Muscle layer of colon (tissue), 2 donors: ENCODE results near the gene LIN7A.
"Not testable (repeated sequence)": the region's sequence is repeated elsewhere in the genome, so short reads cannot be mapped to it uniquely, and the experiment has no call there.

ENCODE experiments used
- H3K27ac ChIP-seq: one replicate; pipeline ENCODE4 v1.7.0; 2013; ENCODE audit warnings: low read depth, mild to moderate bottlenecking, low read length, moderate library complexity
- H3K27me3 ChIP-seq, 2 donors: one replicate each; pipeline ENCODE4 v1.7.0; 2013; ENCODE audit warnings: low read length in 2 of 2, mild to moderate bottlenecking in 2 of 2; ENCODE audit not compliant: insufficient read depth in 2 of 2, control insufficient read depth in 1 of 2
- H3K36me3 ChIP-seq: one replicate; pipeline ENCODE4 v1.7.0; 2013; ENCODE audit warnings: mild to moderate bottlenecking, low read length; ENCODE audit not compliant: insufficient read depth
- H3K4me1 ChIP-seq: one replicate; pipeline ENCODE4 v1.7.0; 2013; ENCODE audit warnings: mild to moderate bottlenecking, low read length; ENCODE audit not compliant: insufficient read depth
- H3K4me3 ChIP-seq, 2 donors: one replicate each; pipeline ENCODE4 v1.7.0; 2013; ENCODE audit warnings: low read length in 2 of 2, low read depth in 1 of 2, mild to moderate bottlenecking in 1 of 2, moderate library complexity in 1 of 2
- H3K9ac ChIP-seq: one replicate; pipeline ENCODE4 v1.7.0; 2013; ENCODE audit warnings: low read length
- H3K9me3 ChIP-seq: one replicate; pipeline ENCODE4 v1.7.0; 2013; ENCODE audit warnings: mild to moderate bottlenecking, low read length
- donor health status: abdominal sarcoma.
- donor health status: Adenocarcinoma of cecum.

The LIN7A gene

DNA sequence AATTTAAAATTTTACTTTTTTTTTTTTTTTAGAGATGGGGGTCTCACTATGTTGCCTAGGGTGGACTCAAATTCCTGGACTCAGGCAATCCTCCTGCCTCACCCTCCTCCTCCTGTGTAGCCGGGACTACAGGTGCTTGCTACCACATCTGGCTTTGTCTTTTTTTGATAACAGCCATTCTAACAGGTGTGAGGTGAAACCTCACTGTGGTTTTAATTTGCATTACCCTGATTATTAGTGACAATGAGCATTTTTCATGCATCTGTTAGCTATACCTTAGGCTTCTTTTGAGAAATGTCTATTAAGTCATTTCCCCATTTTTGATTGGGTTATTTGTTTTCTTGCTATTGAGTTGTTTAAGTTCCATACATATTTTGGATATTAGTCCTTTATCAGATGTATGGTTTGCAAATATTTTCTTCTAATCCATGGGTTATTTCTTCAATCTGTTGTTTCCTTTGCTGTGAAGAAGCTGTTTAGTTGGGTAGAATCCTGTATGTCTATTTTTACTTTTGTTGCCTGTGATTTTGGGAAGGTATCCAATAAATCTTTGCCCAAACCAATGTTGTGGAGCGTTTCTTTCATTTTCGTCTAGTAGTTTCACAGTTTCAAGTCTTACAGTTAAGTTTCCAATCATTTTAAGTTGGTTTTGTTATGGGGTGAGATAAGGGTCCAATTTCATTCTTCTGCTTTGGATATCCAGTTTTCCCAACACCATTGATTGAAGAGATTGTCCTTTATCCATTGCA is 134.9 kb downstream of the LIN7A start:
- no peaks in the 10 kb centered on the region for H3K36me3 ChIP-seq
- no peak overlapping the region for H3K27ac ChIP-seq
- no peaks in the 10 kb centered on the region for H3K27me3 ChIP-seq
- H3K4me3 ChIP-seq, result no peak overlapping the region
- no peak overlapping the region for H3K9ac ChIP-seq
- no peaks in the 10 kb centered on the region for H3K4me1 ChIP-seq
- no peaks in the 10 kb centered on the region for H3K9me3 ChIP-seq

DNA sequence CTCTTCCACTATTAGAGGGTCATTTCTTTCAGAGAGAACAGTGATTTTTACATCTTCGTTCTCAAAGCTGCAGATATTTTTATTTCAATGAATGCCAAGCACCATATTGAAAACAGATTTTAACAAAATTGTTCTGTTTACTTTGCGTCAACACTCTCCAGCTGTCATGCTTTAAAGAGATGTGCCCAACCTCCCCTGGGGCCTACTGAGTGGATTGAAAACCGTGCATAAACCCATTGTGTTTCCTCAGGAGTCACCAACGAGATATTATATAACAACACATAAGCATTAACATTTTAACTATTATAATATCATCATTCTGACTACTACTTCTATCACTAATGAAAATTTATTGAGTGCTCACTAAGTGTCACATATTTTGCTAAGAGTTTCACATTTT is 139.5 kb downstream of the LIN7A start:
- no peak overlapping the region for H3K9ac ChIP-seq
- no peak overlapping the region for H3K27ac ChIP-seq
- no peak overlapping the region for H3K4me3 ChIP-seq
- no peaks in the 10 kb centered on the region for H3K4me1 ChIP-seq
- no peaks in the 10 kb centered on the region for H3K27me3 ChIP-seq
- no peaks in the 10 kb centered on the region for H3K36me3 ChIP-seq
- H3K9me3 ChIP-seq, result no peaks in the 10 kb centered on the region

DNA sequence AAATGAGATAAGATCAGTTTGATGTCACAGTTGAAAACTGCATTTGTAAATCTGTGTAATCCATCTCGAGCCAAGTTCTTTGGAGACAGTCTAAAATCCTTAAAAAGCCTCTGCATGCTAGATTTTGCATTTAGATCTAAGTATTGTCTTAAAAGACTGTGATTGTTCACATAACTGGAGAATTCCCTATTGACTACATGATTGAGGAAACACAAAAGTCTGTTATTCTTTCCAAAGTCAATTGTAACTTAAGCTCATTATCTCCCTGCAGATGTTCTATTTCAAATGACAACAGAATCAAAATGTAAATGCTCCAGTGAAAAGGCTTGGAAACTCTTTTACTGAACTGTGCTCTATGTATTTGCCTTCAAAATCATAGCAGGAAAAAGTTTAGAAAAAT is 143.2 kb downstream of the LIN7A start:
- H3K4me3 ChIP-seq, result no peak overlapping the region
- no peak overlapping the region for H3K9ac ChIP-seq
- H3K27ac ChIP-seq, result no peak overlapping the region
- no peaks in the 10 kb centered on the region for H3K36me3 ChIP-seq
- H3K27me3 ChIP-seq, result no peaks in the 10 kb centered on the region
- H3K4me1 ChIP-seq, result no peaks in the 10 kb centered on the region
- no peaks in the 10 kb centered on the region for H3K9me3 ChIP-seq

GRCh38 chr12:80792861-80793260 is 144.9 kb downstream of the LIN7A start:
- Histone ChIP-seq H3K9me3 (no peaks in the 10 kb centered on the region), H3K27me3 (no peaks in the 10 kb centered on the region), H3K27ac (no peak overlapping the region), H3K4me1 (no peaks in the 10 kb centered on the region), H3K36me3 (no peaks in the 10 kb centered on the region), H3K9ac (no peak overlapping the region), H3K4me3 (no peak overlapping the region)

- no peak overlapping the region for H3K4me3 ChIP-seq
- H3K27ac ChIP-seq, result no peak overlapping the region
- no peaks in the 10 kb centered on the region for H3K4me1 ChIP-seq
- H3K9ac ChIP-seq, result no peak overlapping the region
- no peaks in the 10 kb centered on the region for H3K36me3 ChIP-seq
- H3K27me3 ChIP-seq, result no peaks in the 10 kb centered on the region
- no peaks in the 10 kb centered on the region for H3K9me3 ChIP-seq
Measured at GRCh38 chr12:80791863-80792262, 145.9 kb downstream of the LIN7A start.

GRCh38 chr12:80788407-80788806 is 149.3 kb downstream of the LIN7A start:
- not testable (repeated sequence) for H3K4me3 ChIP-seq, H3K4me1 ChIP-seq, H3K27me3 ChIP-seq, H3K9ac ChIP-seq, H3K9me3 ChIP-seq, H3K36me3 ChIP-seq, H3K27ac ChIP-seq

DNA sequence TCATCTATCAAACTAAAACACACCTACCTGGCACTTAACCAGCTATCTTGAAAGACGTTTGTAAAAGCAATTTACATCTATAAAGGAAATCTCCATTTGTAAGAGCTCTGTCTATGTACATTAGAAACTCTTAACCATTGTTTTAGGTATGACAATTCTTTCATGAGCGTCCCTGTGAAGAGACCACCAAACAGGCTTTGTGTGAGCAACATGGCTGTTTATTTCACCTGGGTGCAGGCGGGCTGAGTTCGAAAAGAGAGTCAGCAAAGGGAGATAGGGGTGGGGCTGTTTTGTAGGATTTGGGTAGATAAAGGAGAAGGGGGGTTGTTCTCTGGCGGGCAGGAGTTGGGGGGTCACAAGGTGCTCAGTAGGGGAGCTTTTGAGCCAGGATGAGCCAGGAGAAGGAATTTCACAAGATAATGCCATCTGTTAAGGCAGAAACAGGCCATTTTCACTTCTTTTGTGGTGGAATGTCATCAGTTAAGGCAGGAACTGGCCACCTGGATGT is 154.7 kb downstream of the LIN7A start:
- H3K4me1 ChIP-seq, H3K9ac ChIP-seq, H3K27ac ChIP-seq, H3K4me3 ChIP-seq, H3K9me3 ChIP-seq, H3K36me3 ChIP-seq, H3K27me3 ChIP-seq: not testable (repeated sequence)

DNA sequence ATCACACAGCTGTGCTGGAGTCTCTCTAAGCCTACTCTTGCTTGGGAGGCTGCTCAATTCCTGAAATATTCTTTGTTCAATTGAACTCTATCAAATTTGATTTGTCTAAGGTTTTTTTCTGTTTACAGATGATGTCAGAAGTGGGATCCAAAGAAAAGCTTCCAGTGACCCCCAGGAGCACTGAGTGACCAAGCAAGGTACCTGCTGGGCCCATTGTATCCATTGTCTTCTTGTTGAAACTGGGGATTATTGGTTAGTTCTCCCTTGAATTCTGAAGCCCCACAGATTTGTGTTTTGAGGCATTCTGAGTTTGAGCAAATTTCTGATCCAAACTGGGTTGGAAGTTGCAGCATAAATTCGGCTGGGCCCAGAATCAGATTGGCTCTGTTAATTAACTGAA is 156.4 kb downstream of the LIN7A start:
- no peaks in the 10 kb centered on the region for H3K9me3 ChIP-seq
- no peak overlapping the region for H3K4me3 ChIP-seq
- no peak overlapping the region for H3K27ac ChIP-seq
- peaks cover 10% of the 10 kb centered on the region for H3K4me1 ChIP-seq
- H3K9ac ChIP-seq, result no peak overlapping the region
- no peaks in the 10 kb centered on the region for H3K36me3 ChIP-seq
- H3K27me3 ChIP-seq, result no peaks in the 10 kb centered on the region

DNA sequence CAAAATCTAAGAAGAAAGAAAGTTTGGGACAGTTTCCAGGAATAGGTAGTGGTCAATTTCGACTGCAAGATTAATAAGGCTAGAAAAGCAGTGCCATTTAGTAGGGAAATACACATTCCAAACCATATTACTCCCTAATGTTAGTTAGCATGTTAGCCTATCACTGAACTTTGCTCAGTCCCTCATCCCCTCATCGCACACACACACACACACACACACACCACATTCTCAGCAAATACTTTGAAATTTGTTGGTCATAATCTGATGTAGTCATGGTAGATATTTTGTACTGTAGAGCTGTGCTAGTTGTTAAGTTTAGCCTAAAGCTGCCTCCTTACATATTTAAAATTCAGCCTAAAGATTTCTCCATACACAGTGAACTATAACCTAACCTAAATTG is 157.0 kb downstream of the LIN7A start:
- no peak overlapping the region for H3K4me3 ChIP-seq
- H3K36me3 ChIP-seq, result no peaks in the 10 kb centered on the region
- H3K27ac ChIP-seq, result no peak overlapping the region
- no peak overlapping the region for H3K9ac ChIP-seq
- H3K9me3 ChIP-seq, result no peaks in the 10 kb centered on the region
- H3K4me1 ChIP-seq, result peaks cover 10% of the 10 kb centered on the region
- no peaks in the 10 kb centered on the region for H3K27me3 ChIP-seq

GRCh38 chr12:80778005-80778541 is 159.7 kb downstream of the LIN7A start:
- H3K4me1 ChIP-seq, result peaks cover 10% of the 10 kb centered on the region
- H3K9me3 ChIP-seq, result no peaks in the 10 kb centered on the region
- H3K4me3 ChIP-seq, result no peak overlapping the region
- no peaks in the 10 kb centered on the region for H3K27me3 ChIP-seq
- no peaks in the 10 kb centered on the region for H3K36me3 ChIP-seq
- H3K27ac ChIP-seq, result no peak overlapping the region
- no peak overlapping the region for H3K9ac ChIP-seq

- Histone ChIP-seq H3K4me3 (no peak overlapping the region), H3K27ac (no peak overlapping the region), H3K9me3 (no peaks in the 10 kb centered on the region), H3K36me3 (no peaks in the 10 kb centered on the region), H3K4me1 (peaks cover 10% of the 10 kb centered on the region), H3K27me3 (no peaks in the 10 kb centered on the region), H3K9ac (no peak overlapping the region)
Measured at GRCh38 chr12:80777587-80777986, 160.1 kb downstream of the LIN7A start.

DNA sequence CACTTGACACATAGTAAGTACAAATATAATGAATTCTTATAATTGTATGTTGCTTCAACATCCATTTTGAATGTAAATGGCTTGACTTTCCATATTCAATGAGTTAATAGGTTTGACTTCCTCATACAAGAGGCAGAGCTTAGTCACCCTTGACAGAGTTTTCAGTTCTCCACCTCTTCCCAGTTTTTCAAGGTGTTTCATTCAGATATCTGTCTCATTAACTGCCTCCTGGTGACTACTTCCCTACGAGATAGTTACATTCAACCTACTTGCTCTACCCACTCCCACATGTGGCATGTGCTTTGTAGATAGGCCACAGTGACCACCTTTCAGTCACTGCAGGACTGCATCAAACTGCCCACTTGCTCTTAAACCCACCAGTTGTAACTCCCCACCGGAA is 161.0 kb downstream of the LIN7A start:
- Histone ChIP-seq H3K9ac (no peak overlapping the region), H3K4me3 (no peak overlapping the region), H3K36me3 (no peaks in the 10 kb centered on the region), H3K27ac (no peak overlapping the region), H3K9me3 (no peaks in the 10 kb centered on the region), H3K27me3 (no peaks in the 10 kb centered on the region), H3K4me1 (peaks cover 10% of the 10 kb centered on the region)
